Fibroblast of peridontal ligament (primary cell): ENCODE data around the gene WBP2.
A peak's percentile ranks its signal among the peaks of the same experiment; 100 is the strongest.
"Not testable (repeated sequence)": the region's sequence is repeated elsewhere in the genome, so short reads cannot be mapped to it uniquely, and the experiment has no call there.

ENCODE experiments used
- DNase-seq: peaks from one replicate; pipeline ENCODE4 v3.0.0-alpha.2; 2010; ENCODE audit errors: extremely low read depth

WBP2 gene

DNA sequence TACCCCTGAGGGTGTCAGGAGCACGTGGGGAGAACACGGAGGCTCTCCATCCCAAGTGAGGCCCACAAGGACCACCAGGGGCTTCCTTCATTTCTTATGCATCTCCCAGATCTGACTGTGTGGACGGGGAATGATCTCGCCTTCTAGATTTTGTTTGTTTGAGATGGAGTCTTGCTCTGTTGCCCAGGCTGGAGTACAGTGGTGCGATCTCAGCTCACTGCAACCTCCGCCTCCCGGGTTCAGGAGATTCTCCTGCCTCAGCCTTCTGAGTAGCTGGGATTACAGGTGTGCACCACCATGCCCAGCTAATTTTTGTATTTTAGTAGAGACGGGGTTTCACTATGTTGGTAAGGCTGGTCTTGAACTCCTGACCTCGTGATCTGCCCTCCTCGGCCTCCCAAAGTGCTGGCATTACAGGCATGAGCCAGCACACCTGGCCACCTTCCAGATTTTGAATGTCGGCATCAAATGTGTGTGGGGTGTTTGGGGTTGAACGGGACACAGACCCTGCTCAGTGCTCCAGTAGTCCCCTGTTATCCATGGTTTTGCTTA lies 13.7 kb upstream of the WBP2 start:
- DNase-seq = not testable (repeated sequence)

DNA sequence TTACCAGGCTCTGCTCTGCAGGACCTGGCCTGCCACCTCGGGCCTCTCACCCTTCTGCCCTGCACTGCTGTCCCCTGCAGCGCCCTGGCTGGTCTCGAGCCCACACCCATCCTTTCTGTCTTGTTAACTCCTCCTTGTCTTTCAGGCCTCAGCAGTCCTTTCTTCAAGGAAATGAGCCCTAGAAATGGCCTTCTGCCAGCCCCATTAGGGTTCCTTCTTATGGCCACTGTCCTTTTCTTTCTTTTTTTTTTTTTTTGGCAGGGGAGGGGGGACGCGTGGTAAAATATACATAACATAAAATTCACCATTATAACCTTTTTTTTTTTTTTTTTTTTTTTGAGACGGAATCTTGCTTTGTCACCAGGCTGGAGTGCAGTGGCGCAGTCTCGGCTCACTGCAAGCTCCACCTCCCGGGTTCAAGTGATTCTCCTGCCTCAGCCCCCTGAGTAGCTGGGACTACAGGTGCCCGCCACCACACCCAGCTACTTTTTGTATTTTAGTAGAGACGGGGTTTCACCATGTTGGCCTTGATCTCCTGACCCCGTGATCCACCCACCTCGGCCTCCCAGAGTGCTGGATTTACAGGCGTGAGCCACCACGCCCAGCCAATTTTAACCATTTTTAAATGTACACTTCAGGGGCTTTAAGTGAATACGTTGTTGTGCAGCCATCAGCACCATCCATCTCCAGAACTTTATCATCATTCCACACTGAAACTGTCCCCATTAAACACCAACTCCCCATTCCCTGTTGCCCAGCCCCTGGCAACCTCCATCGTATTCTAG lies 10.5 kb upstream of the WBP2 start:
- DNase-seq = not testable (repeated sequence)

DNA sequence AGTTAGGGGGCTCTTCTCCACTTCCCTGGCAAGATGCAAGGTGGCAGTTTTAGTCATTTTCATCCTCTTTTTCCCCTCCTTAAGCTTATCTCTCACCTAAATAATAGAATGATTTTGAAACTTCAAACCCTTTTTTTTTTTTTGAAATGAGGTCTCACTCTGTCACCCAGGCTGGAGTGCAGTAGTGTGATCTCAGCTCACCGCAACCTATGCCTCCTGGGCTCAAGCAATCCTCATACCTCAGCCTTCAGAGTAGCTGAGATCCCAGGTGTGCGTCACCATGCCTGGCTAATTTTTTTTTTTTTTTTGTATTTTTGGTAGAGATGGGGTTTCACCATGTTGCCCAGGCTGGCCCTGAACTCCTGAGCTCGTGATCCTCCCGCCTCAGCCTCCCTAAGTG lies 9.8 kb upstream of the WBP2 start:
- not testable (repeated sequence) for DNase-seq

DNA sequence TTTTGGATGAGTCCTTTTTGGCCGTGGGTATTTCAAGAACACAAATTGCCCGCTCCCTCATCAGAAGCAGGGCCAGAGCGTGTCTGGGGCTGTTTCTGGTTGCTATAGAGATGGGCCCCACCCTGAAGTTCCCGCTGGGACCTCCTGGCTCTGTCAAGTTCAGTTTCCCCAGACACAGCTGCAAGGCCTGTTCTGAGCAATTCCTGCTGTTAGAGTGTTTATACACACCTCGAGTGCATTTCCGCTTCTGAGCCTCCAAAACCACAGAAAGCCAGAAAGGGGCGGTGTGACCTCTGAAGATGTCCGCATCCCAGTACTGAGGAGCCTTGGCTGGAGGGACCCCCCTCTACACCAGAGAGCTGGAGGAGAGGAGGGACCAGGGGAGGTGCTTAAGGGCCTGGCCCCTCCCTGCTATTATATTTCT lies 9.3 kb upstream of the WBP2 start:
- peak; percentile 84 for DNase-seq

DNA sequence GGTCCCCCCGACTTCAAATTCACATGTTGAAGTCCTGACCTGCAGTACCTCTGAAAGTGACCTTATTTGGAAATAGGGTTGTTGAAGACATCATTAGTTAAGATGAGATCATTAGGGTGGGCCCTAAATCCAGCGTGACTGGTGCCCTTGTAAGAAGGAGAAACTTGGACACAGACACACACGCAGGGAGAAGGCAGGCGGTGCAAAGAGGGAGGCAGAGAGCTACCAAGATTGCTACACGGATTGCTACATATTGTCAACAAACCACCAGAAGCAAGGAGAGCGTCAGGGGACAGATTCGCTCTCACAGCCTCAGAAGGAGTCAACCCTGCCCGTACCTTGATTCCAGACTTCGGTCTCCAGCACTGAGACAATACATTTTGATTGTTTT lies 6.8 kb upstream of the WBP2 start:
- no peak for DNase-seq

DNA sequence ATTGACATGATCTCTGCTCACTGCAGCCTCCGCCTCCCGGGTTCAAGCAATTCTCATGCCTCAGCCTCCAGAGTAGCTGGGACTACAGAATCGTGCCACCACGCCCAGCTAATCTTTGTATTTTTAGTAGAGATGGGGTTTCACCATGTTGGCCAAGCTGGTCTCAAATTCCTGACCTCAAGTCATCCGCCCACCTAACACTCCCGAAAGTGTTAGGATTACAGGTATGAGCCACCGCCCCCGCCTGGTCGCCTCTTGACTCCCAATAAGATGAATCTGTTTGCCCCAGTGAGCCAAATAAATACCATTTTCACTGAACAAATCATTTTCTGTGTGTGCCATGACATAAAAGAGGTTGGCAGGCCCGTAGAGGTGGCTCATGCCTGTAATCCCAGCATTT lies 4.2 kb upstream of the WBP2 start:
- DNase-seq = not testable (repeated sequence)

DNA sequence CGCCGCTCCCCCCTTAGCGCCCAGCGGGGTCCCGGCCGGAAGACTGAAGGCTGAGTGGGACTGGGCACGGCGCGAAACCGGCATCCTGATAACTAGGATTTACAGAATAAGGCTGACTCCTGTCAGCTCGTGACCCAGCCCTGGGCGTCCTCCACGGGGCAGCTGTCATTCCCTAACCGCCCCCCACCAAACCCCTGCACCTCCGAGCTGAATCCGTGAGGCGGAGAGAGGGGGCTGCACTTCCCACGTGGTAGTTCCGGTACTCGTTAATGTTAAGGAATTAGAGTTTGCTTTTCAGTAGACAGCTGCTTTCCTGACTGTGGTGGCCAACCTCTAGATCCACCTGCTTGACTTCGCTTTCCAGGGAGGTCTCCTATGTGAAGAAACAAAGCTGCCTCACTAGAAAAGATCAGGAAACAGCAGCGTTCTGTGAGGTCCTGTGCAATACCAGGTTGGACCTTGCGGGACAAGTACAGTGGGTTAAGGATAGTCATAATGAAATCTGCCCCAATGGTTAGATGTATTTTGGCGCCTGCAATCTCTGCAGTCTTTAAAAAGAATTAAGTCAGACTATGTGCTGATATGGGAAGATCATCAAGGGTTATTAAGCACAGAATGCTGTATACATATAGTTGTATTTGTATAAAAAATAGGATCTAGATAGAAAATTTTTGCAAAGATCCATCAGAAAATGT lies 1.1 kb upstream of the WBP2 start:
- DNase-seq = no peak

DNA sequence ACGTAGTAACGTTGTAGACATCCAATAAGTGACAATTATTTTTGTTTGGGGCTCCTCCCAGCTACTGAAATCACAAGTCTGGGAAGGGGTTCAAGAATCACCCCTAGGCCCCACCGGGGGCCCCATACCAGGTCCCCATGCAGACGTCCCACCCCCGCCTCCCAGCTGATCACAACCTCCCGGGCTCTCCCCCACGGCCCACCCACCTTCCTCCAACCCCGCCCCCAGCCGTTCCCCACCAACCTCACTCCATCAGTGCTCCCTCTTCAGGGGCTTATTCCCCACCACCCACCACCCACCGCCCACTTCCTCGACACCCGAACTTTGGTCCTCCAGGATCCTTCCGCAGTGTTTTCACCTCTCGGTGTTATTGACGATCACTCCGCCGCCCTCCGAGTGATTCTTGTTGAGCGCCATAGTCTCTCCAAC lies 240 bp downstream of the WBP2 start:
- DNase-seq = no peak

DNA sequence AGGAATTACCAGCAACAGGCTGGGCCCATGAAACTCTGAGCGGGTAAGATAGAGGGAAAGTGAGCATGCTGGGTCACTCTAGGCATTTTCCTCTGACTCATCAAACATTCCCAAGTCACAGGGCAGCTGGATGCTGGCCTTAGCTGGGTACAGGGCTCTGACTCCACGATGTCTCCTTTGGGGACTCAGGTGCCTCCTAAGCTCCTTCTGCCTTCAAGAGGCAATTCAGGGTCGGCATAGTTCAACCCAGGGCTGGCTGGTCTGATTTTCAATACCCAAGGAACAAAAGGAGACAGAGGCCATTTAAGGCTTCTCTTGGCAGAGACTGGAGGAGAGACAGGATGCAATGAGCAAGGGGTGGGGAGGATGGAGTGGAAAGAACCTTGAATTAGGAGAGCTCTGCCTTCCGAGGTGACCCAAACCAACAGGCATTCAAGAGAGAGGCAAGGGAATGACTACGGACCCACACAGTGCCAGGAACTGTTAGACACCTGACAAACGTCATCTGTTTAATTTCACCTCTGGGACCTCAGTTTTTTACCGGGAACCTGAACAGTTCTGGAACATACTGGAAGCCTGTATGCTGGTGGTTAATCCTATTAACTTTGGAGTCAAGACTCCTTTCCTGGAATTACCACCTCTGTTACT lies 910 bp downstream of the WBP2 start:
- peak; percentile 59 for DNase-seq

DNA sequence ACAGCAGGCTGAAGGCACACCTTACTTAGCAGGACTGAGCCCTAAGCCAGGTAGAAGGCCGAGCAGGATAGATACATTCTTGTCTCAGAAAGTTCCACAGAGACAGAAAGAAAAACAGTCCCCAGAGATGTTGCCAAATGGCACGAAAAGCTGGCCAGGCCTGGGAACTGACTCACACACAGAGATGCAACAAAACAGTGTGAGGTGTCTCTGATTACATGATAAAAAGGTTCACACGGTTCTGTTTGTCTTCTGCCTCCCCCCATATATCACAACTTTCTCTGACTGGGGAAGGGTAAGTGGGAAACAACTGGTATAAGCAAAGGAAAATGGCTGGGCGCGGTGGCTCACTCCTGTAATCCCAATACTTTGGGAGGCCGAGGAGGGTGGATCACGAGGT lies 1.7 kb downstream of the WBP2 start:
- peak; percentile 13 for DNase-seq

DNA sequence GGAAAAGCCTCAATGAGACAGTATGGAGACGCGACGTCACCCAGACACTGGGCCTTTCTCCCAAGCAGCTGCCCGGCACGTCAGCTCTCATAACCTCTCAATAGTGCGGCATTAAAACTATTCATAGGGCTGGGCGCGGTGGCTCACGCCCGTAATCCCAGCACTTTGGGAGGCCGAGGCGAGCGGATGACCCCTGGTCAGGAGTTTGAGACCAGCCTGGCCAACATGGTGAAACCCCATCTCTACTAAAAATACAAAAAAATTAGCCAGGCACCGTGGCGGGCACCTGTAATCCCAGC lies 3.5 kb downstream of the WBP2 start:
- not testable (repeated sequence) for DNase-seq

DNA sequence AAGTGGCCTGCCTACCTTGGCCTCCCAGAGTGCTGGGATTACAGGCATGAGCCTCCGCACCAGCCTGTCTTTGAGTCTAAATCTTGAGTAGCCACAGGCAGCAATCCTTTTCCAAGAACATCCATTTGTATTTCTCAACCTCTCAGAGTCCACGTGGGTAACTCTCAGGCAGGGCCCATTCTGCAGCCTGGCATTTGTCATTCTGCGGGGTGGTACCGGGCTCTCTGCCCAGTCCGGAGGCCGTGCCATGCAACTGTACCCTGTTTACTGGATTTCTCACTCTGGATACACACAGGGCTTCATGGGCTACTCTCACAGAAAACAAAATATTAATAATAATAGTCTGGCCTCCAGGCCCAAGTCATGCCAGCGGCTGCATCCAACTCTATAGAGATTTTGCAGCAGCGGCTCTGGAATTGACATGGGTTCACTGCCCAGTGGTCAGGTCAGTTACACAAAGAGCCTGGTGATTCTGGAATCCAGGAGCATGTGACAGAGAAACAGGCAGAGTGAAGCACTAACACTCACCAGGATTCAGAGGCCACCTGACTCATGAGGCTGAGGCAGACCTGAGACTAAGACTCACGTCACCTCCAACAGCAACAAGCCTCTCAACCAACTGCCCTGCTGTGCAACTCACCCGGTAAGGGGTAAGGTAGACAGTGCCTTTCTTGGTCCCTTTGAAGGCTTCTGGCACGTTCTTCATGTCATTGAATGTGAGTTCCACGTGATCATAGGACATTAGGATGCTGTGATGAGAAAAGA lies 4.0 kb downstream of the WBP2 start:
- no peak for DNase-seq

DNA sequence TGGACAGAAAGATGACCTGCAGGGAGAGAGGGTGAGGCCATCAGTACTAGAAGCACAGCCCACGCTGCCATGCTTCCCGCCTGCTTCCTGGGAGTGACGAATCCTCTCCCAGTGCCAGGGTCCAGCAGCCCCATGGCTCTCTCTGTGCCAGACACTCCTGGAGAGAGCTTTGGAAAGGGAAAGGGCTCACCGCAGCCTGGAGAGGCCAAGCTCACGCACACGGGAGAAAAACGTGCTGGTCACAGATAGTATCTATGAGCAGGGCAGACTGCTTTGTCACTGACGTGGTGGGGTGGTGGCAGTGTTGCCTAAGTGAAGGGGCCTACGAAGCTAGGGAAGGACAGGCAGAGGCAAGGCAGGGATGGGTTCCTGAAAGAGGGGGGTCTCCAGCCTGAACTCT lies 5.4 kb downstream of the WBP2 start:
- no peak for DNase-seq

DNA sequence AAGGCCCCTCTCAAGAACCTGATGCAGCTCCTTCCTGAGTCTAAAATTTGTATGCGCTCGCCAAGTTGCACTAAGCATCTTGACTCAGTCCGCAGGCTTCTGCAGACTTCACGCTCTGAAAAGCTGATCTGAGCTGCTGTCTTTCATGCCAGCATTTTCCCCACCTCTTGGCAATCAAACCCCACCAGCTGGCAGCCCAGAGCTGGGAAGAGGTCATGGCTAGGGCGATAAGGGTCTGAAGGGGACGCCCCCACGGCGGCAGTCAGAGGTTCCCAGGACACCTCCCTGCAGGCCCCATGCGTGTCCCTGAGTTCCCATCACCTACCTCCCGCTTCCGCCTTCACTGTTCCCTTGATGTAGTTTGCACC lies 5.9 kb downstream of the WBP2 start:
- no peak for DNase-seq

DNA sequence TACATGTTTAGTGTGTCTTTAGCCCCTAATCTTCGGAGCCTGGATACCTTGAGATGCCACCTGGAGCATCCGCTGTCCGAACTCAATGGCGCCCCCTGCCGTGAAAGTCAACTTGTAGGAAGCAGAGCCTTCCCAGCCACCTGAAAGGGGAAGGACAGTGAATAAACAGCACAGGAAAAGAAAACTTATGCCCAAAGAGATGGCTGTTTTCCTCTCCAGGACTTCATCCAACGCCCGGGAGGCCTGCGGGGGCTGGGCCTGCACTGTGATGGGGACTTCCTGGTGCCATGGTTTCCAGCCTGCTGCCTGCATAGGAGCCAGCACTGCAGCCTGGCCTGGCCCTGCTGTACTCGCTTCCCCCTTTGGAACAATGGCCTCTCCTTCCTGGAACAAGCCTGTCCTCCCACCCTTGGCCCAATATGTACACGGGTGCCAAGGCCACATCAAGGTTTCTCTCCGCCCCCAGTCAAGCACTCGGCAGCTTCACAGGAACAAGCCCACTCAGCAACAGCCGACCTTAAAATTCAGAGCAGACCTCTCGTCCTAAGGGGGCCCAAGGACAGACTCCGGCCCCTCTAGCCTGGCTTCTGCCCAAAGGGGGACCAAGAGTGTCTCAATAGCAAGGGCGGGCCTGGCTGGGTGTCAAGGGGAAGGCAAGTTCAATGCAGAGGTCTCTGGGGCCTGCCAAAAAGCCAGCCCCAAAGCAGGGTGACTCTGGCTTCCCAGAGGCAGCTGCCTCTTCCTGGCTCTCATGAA lies 6.4 kb downstream of the WBP2 start:
- peak; percentile 33 for DNase-seq

DNA sequence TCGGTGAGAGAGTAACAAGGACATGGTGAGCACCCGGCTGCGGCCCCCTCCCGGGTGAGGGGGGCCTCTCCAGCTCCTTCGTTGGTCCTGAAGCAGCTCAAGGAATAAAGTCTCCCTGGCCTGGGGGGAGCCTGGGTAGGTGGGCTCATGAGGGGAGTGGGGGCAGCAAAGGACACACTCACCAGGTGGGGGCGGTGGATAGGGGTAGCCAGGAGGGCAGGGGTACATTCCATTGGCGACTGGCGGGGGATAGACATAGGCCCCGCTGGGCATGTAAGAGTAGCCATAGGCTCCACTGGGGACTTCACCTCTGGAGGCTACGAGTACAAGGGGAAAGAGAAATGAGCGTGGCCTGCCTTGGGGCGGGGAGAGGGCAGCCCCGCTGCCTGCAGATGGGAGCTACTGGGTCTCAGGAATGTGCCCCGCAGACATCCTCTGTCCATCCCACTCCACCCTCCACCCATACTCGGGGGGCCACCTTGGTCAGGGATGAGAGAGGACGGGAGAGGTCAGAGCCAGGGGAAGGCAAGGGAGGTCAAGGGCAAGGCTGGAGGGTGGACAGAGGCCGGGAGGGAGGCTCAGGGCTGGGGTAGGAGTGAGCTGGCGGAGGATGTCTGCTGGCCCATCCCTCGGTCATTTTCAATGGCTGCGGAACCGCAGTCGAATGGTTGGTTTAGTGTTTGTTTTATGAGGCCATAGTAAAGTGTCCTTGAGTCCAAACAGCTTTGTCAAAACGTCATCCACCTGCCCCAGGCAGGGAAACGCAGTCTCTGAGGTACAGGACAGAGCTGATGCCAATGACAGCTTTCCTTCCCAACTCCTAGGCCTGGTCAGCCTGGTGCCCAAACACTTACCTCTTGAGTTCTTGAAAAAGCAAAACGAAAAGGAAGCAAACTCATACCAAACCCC lies 7.3 kb downstream of the WBP2 start:
- DNase-seq = no peak

DNA sequence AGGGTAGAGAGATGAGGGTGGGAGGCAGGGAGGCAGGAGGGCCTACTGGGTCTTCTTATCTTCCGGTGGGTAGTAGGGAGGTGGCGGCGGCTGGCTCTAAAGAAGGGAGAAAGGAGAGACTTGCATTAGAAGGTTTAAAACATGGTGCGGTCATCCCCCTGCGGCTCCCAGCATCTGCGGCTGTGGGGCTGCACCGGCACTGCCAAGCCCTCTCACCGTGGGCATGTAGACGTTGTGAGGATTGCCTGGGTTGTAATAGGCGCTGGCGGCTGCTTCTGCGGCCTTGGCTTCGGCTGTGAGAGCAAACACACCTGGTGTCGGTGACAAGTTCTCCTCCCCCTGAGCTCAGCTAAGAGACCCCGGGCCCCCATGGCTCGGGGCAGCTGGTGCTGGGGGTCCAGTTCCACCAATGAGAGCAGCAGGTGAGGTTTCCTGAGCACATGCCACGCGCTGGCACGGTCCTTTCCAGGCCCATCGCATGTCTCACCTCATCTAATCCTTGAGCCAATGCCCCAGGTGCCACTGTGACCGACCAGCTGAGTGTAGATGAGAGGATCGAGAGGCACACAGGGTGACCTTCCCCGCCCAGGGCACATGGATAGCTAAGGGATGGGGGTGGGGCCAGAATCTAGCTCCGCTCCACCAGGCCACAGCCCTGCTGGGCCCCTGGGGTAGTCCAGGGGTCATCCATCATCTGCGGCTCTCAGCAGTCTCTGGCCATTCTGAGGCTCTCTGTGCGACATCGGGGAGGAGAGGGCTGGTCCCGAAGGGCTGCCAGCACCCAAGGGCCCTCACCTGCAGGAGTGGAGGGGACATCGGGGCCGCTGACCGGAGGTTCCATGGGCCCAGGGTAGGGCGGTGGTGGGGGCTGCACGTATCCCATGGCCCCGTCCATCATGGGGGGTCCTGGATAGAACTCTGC lies 8.2 kb downstream of the WBP2 start:
- no peak for DNase-seq

DNA sequence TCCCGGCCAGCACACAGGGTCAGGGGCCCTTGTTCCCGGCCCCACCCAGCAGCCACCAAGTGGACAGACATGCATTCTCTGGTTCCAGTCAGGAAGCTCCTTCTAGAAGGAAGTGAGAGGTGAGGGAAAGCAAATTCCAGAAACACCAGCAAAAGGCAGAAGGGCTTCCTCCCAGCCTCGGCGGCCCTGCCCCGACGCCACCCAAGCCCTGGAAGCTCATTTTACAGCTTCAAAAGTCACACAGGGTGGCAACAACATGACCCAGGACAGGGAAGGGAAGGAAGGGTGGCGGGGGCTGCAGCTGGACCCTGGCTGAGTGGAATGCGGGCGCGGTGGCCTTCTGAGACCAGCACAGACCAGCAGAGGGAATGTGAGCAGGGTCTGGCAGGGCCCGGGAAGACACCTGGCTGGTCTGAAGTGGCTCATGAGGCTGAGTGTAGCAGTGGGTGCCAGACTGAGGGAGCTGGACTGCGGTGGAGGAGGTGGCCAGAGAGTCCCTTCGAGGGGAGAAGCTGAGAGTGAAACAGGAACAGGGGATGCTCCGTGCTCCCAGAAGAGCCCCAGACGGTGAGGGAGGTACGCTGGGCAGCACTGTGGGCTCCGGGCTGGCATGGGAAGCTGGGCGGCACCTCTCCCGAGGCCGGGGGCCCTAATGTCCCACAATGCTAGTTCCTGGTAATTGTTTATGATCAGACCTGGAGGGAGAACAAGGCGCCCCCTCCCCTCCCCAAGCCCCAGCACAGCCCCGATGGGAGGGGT lies 9.0 kb downstream of the WBP2 start:
- DNase-seq = no peak
